Measurements from ENCODE around the gene CAMTA1.

CAMTA1 gene

GRCh38 chr1:7474143-7474490, 688.9 kb downstream of the CAMTA1 start:
- no peak for DNase-seq (ENCODE audit: low spot score)

GRCh38 chr1:7474786-7475502, 689.7 kb downstream of the CAMTA1 start:
- DNase-seq (ENCODE audit: low spot score), result peak; percentile 53

GRCh38 chr1:7475691-7476090, 690.4 kb downstream of the CAMTA1 start:
- DNase-seq (ENCODE audit: low spot score), result no peak

- DNase-seq (ENCODE audit: low spot score), result no peak
Observed at GRCh38 chr1:7476402-7476801, 691.1 kb downstream of the CAMTA1 start.

- peak; percentile 52 for DNase-seq (ENCODE audit: low spot score)
Observed at GRCh38 chr1:7476861-7477547, 691.8 kb downstream of the CAMTA1 start.

- no peak for DNase-seq (ENCODE audit: low spot score)
Observed at GRCh38 chr1:7477593-7477992, 692.3 kb downstream of the CAMTA1 start.

GRCh38 chr1:7478142-7478790, 693.0 kb downstream of the CAMTA1 start:
- no peak for DNase-seq (ENCODE audit: low spot score)

GRCh38 chr1:7478809-7479499, 693.7 kb downstream of the CAMTA1 start:
- DNase-seq (ENCODE audit: low spot score), result no peak

- DNase-seq (ENCODE audit: low spot score), result no peak
Observed at GRCh38 chr1:7479571-7479970, 694.3 kb downstream of the CAMTA1 start.

- DNase-seq (ENCODE audit: low spot score), result no peak
Observed at GRCh38 chr1:7481194-7481593, 695.9 kb downstream of the CAMTA1 start.

- DNase-seq (ENCODE audit: low spot score), result no peak
Observed at GRCh38 chr1:7482077-7482476, 696.8 kb downstream of the CAMTA1 start.

GRCh38 chr1:7482772-7483495, 697.7 kb downstream of the CAMTA1 start:
- DNase-seq (ENCODE audit: low spot score), result no peak

- no peak for DNase-seq (ENCODE audit: low spot score)
Observed at GRCh38 chr1:7483634-7484383, 698.6 kb downstream of the CAMTA1 start.

- no peak for DNase-seq (ENCODE audit: low spot score)
Observed at GRCh38 chr1:7485086-7485780, 700.0 kb downstream of the CAMTA1 start.

- no peak for DNase-seq (ENCODE audit: low spot score)
Observed at GRCh38 chr1:7485826-7486225, 700.6 kb downstream of the CAMTA1 start.

- DNase-seq (ENCODE audit: low spot score), result no peak
Observed at GRCh38 chr1:7487766-7488474, 702.7 kb downstream of the CAMTA1 start.

- no peak for DNase-seq (ENCODE audit: low spot score)
Observed at GRCh38 chr1:7488475-7488842, 703.2 kb downstream of the CAMTA1 start.

GRCh38 chr1:7489586-7489985, 704.3 kb downstream of the CAMTA1 start:
- no peak for DNase-seq (ENCODE audit: low spot score)

GRCh38 chr1:7490576-7490975, 705.3 kb downstream of the CAMTA1 start:
- DNase-seq (ENCODE audit: low spot score), result no peak

All from cerebellar cortex (tissue), 1 donor.